HG03520 (cell line): Measurements from ENCODE around the gene RTL1.

ENCODE experiments used
- ATAC-seq: cut with Tn5 transposase; IDR thresholded peaks from one replicate; pipeline ENCODE4 v1.9.1; 2021; ENCODE audit warnings: mild to moderate bottlenecking, moderate library complexity; ENCODE audit not compliant: unreplicated experiment

The RTL1 gene

GRCh38 chr14:100866666-100867630 lies 36.6 kb downstream of the RTL1 start:
- ATAC-seq = no peak

DNA sequence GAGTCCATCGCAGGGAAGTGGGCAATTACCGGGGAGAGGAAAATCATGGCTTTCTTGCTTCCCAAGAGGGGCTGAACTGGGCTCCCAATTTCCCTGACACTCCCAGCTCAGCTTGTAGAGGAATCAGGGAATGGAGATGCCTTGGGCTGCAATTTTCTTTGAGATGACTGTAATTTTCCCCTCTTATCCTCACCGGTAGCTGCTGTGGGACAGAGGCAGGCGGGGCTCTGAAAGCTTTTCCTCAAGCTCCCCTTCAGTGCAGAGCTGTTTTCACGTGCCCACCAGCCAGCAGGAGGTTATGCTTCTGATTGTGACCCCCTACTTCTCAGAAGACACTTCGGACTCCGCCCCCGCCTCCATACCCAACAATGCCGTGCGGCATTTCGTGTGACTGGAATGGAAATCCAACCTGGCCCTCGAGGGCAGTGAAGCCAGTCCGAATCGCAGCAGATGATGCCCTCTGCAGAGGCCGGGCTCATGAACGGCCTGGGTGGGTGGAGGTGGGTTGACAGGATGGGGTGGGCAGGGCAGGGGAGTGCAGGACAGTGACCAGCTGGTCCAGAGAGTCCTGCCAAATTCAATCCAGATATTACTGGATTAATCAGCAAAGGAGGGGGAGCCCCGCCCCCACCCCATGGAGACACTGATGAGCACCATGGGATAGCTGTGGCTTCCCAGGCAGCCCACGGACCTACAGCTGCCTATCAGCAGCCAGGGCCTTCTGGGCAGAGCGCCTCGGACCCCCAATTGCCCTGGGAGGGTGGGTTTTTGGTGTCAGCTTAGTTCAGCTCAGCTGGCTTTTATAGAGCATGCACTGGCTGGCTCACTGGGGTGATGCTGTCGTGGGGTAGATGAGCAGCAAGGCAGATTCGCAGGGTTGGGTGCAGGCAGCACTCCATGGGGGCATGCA lies 37.6 kb downstream of the RTL1 start:
- ATAC-seq = no peak

DNA sequence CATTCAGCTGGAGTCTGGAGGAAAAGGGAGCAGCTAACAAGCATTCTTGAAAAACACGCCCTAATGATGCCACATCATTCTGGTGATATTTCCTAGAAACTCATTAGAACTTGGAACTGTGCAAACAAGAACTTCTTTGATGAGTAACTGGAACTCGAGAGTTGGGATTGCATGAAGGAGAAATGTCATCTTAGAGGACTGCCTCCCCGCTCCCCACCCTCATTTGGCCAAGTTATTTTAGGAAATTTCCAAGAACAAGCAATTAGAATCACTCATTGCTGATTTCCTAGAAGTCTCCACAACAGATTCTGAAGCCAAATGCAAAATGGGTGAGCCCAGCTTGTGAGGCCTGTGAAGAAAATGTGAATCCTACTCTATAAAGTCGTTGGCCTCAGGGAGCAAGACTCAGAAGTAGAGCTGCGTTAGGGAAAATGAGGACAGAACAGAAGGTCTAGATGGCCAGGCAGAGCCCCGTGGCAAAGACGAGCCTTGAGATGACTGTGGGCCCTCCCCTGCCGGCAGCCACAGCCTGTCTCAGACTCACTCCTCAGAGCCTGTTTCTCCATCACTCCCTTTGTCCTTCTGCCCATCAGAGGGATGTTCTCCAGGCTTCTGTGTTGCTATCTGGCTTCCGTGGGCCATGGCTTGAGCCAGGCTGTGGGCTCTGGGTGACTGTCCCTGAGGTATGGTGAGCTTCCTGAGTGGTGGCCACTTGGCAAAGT lies 38.4 kb downstream of the RTL1 start:
- no peak for ATAC-seq

DNA sequence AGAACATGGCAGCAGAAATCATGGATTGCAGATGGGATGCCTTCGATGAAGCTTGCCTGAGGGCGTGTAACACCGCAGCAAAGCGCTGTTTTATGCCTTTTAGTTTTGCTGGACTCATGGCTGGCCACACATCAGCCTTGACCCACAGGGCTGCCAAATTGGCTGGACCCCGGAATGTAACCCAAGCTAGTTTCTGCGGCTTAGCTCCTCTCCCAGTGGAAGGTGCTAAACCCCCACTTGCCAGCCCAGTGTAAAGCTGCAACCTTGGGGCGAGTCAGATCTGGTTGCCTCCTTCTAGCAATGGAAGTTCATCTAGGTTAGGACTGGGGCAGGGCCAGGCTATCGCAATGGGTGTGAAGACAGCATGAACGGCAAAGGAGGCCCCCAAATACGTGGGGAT lies 39.3 kb downstream of the RTL1 start:
- ATAC-seq = no peak

- ATAC-seq = no peak
These were observed 40.7 kb downstream of the RTL1 start for GRCh38 chr14:100862793-100863192.

DNA sequence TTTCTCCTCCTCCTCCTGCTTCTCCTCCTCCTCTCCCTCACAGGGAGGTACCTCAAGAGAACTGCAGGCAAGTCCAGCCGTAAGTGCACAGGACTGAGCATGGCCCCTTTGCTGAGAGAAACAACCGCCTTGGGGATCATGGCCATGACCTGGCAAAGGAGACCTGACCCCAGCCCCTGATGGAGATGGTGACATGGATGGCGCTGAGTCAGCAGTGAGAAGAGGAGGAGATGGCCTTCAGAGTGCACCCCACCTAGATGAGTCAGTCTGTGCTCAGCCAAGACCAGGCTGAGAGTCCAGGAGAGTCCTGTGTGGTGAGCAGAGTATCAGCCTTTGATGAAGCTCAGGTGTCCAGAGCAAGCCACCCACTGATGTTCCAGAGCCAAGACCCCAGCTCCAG lies 41.2 kb downstream of the RTL1 start:
- no peak for ATAC-seq

GRCh38 chr14:100861937-100862247 lies 41.6 kb downstream of the RTL1 start:
- ATAC-seq = no peak

DNA sequence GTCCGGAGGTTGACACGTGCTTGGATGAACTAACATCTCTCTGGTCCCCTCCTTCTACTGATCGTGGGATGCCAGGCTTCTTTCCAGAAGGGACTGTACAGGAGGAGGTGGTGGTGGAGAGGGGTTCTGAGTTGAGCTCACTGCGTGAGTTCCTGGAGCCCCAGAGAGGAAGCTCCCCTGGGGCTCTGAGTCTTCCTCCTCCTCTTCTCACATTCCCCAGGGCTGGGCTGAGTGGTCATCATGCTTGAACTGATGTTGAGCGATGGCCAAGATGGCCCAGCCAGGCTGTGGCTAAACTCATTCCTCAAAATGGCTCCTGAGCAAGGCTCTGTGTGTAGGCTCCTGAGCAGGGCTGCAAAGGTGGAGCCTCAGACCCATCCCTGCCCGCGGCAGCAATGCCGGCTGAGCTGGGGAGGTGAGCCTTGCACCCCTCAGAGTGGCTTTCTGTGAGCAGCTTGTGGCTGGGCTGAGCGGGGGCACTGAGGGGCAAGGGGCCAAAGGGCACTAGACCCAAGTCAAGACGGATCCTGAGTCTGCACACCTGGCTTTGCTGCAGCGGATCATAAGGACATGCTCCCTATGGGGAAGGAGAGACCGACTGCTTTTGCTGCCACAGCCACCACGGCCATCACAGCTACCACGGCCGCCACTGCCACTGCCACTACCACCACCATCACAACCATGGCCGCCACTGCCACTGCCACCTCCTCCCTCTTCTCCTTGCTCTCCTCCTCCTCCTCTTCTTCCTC lies 42.2 kb downstream of the RTL1 start:
- ATAC-seq = no peak

DNA sequence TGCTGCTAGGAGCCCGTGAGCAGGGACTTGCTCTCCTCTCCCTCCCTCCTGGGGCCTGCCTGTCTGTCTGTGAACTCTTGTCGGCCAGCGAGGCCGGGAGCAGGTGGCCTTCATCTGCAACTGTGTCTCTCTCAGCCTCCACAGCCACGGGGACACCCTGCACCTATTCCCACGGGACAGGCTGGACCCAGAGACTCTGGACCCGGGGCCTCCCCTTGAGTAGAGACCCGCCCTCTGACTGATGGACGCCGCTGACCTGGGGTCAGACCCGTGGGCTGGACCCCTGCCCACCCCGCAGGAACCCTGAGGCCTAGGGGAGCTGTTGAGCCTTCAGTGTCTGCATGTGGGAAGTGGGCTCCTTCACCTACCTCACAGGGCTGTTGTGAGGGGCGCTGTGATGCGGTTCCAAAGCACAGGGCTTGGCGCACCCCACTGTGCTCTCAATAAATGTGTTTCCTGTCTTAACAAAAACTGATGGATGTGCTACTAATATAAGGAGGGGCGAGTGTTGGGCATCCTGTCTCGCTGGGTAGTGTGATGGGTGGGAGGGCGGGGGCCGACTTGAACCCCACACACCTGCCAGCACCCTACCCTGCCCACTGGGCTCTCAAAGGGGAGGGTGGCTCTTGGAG lies 42.9 kb downstream of the RTL1 start:
- ATAC-seq = no peak

- no peak for ATAC-seq
These were observed 43.7 kb downstream of the RTL1 start for GRCh38 chr14:100859781-100860180.

DNA sequence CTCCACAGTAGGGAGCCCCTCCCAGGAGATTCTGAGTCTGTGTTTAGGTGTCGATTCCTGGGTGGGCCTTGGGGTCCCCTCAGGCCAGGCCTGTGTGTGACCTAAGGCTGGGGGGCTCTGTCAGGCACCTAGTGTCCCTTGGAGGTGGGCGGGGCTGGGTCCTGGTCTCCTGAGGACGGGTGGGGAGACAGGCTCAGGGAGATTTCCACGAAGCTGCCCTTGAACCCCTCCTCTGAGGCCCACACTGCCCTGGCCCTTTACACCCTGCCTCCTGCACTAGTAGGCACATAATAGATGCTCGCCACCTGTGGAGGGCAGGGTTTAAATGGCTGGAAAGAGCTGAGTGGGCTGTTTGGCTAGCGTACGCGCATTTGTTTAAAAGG lies 44.7 kb downstream of the RTL1 start:
- ATAC-seq = no peak

GRCh38 chr14:100857923-100858837 lies 45.3 kb downstream of the RTL1 start:
- no peak for ATAC-seq

- ATAC-seq = no peak
These were observed 46.1 kb downstream of the RTL1 start for GRCh38 chr14:100857233-100857922.

DNA sequence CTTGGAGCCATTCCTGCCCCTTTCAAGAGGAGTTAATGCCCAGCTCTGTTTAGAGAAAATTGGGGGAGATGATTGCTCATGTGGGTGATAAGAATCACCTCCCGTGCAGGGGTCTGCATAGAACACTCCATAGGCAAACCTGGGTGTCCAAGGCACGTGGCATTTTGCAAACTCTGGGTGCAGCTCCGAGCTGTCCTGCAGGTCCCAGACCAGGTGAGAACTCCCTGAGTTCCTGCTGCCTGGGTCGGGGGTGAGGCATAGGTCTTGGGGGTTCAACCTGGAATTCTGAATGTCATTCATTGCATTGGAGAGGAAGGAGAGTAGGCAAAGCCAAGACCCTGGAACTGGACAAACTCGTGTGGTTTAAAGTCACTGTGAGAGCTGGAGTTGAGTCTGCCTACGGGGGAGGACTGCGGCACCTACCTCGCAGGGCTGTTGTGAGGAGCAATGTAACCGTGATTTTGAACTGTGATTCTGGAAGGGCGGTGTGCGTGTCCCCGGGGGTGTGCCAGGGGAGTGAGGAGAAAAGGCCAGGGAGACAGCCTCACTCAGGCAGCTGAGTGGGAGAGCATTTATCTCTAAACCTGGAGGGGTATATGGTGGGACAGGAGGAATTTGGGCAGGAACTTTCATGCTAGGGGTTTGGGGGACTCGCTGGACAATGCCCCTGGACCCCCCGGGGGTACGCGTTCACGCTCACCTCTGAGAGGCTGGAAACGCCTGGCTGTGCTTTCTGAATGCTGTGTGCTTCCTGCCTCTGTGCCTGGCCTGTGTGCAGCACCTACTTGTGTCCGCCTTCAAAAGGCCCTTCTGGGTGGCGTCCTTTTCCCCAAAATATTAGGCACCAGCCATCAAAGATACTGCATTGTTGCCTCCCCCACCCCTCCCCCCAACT lies 47.2 kb downstream of the RTL1 start:
- no peak for ATAC-seq

- no peak for ATAC-seq
These were observed 48.1 kb downstream of the RTL1 start for GRCh38 chr14:100855256-100855930.

DNA sequence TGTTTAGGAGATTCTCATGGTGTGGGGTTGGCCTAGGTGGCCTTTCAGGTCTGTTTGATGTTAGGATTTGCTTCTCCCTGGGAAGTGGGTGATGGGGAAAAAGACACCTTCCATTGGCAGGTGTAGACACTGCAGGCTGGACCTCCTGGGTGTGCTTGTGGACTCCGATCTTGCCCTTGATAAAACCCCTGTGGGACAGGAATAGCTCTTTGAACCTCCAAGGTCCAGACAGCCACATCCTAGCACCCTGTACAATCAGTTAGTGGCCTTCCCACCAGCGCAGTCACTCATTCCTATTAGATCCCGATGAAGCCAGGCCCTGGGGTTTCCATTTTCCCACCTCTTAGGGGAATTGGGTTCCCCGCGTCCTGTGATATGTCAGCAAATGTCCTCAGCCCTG lies 49.1 kb downstream of the RTL1 start:
- ATAC-seq = no peak
